Fibroblast of lung (primary cell): Measurements from ENCODE around the gene LAYN. TPM values are rescaled to one million over a fixed set of nuclear protein-coding genes. Genes with fewer than 3 reads are reported as not detected.

ENCODE experiments used
- DNase-seq, 2 donors: peaks; one replicate each; pipeline versions ENCODE4 v3.0.0 to v3.0.0-alpha.2; 2010; ENCODE audit warnings: low read depth in 2 of 2
- H2AFZ ChIP-seq: 2 replicates; pipeline ENCODE4 v1.5.1; 2012; ENCODE audit warnings: low read length, control low read depth, inconsistent platforms
- H3K27ac ChIP-seq: 2 replicates; pipeline ENCODE4 v1.5.1; 2011; ENCODE audit warnings: low read length, control low read depth; ENCODE audit not compliant: insufficient read depth
- H3K27me3 ChIP-seq: 2 replicates; pipeline ENCODE4 v1.5.1; 2011; ENCODE audit warnings: mild to moderate bottlenecking, low read length; ENCODE audit not compliant: control insufficient read depth, insufficient read depth
- H3K36me3 ChIP-seq: 2 replicates; pipeline ENCODE4 v1.5.1; 2011; ENCODE audit warnings: low read length; ENCODE audit not compliant: control insufficient read depth, insufficient read depth
- H3K4me1 ChIP-seq: 2 replicates; pipeline ENCODE4 v1.5.1; 2011; ENCODE audit warnings: low read length; ENCODE audit not compliant: control insufficient read depth, insufficient read depth; ENCODE audit errors: extremely low read depth
- H3K4me2 ChIP-seq: 2 replicates; pipeline ENCODE4 v1.5.1; 2011; ENCODE audit warnings: low read length, control low read depth; ENCODE audit not compliant: insufficient read depth; ENCODE audit errors: extremely low read depth
- H3K4me3 ChIP-seq, 4 experiments: fragments of 200-600 bp in 1 of 4; sonication (generic) in 1 of 4; replicated peaks in 1 of 4; 2 replicates each; pipeline ENCODE4 v1.5.1; 2011 to 2016; ENCODE audit warnings: low read length in 4 of 4, low read depth in 3 of 4, mild to moderate bottlenecking in 3 of 4, control low read depth in 2 of 4, inconsistent platforms in 1 of 4, mixed read lengths in 1 of 4; ENCODE audit not compliant: insufficient read depth in 1 of 4; ENCODE audit errors: control extremely low read depth in 1 of 4
- H3K79me2 ChIP-seq: 2 replicates; pipeline ENCODE4 v1.5.1; 2012; ENCODE audit warnings: mild to moderate bottlenecking, low read length, inconsistent platforms; ENCODE audit not compliant: control insufficient read depth, insufficient read depth
- H3K9ac ChIP-seq: 2 replicates; pipeline ENCODE4 v1.5.1; 2011; ENCODE audit warnings: mild to moderate bottlenecking, low read length, control low read depth; ENCODE audit not compliant: insufficient read depth
- H3K9me3 ChIP-seq: 2 replicates; pipeline ENCODE4 v1.5.1; 2012; ENCODE audit warnings: low read depth, low read length; ENCODE audit not compliant: control insufficient read depth, insufficient read depth
- H4K20me1 ChIP-seq: 2 replicates; pipeline ENCODE4 v1.5.1; 2011; ENCODE audit warnings: low read length; ENCODE audit not compliant: control insufficient read depth, insufficient read depth; ENCODE audit errors: extremely low read depth
- EZH2 ChIP-seq: IDR thresholded peaks from 2 replicates; pipeline ENCODE4 v1.5.1; 2012; ENCODE audit warnings: low read length, control low read depth, mild to moderate bottlenecking; ENCODE audit errors: missing control alignments
- polyA plus RNA-seq, 2 donors: library from polyadenylated mRNA; depleted of rRNA in 1 of 2; stranded (reverse) in 1 of 2; unstranded in 1 of 2; fragments of >200 nt; gene quantifications; 2 replicates each; pipeline ENCODE4 v1.2.1, GENCODE V29; 2011 to 2012; ENCODE audit warnings: missing spikeins in 1 of 2
- total RNA-seq: library from RNA; depleted of rRNA; stranded (reverse); fragments of >200 nt; gene quantifications from 2 replicates; pipeline ENCODE4 v1.2.1, GENCODE V29; 2014
- TF ChIP-seq, protein P1 (sequence below), 2 donors: IDR thresholded peaks in 1 of 2; conservative IDR thresholded peaks in 1 of 2; 1 replicate in 1 of 2; 2 replicates in 1 of 2; pipeline ENCODE4 v1.5.1; 2011 to 2012; ENCODE audit warnings: low read length in 2 of 2, control low read depth in 1 of 2, inconsistent platforms in 1 of 2, low read depth in 1 of 2, mild to moderate bottlenecking in 1 of 2

The LAYN gene
- total and polyA plus RNA-seq, 2 donors (not counting 1 experiment from before 2014, with no cell fraction given), result 117 to 140 TPM

GRCh38 chr11:111591187-111591960, 50.9 kb downstream of the LAYN start:
- H3K27ac ChIP-seq, result no peak overlapping the region

DNA sequence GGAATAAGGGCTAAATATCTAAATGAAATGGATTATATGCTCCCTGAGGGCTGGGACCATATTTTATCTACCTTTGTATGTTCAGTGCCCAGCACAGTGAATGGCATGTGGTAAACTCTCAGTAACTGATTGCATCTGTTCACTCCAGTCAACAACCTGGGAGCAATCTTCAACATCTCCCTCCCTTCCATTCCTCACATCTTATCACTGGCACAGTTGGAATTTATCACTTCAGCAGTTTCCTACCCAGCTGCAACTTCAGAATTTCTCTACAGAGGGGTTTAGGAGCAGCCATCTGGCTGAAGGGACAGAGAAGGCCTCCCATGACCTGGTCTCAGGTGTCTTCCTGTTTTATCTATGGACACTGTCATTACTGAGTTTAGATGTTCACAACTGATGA, 52.0 kb downstream of the LAYN start:
- Histone ChIP-seq H3K4me3 (no peak overlapping the region), H3K36me3 (no peaks in the 10 kb centered on the region), H3K79me2 (no peaks in the 10 kb centered on the region), H3K27ac (no peak overlapping the region), H3K9me3 (no peaks in the 10 kb centered on the region), H3K4me1 (no peaks in the 10 kb centered on the region), H2AFZ (no peak overlapping the region), H3K9ac (no peak overlapping the region), H3K4me2 (no peak overlapping the region), H3K27me3 (no peaks in the 10 kb centered on the region), H4K20me1 (no peaks in the 10 kb centered on the region)
- no peak for DNase-seq
- TF ChIP-seq, protein P1, sequence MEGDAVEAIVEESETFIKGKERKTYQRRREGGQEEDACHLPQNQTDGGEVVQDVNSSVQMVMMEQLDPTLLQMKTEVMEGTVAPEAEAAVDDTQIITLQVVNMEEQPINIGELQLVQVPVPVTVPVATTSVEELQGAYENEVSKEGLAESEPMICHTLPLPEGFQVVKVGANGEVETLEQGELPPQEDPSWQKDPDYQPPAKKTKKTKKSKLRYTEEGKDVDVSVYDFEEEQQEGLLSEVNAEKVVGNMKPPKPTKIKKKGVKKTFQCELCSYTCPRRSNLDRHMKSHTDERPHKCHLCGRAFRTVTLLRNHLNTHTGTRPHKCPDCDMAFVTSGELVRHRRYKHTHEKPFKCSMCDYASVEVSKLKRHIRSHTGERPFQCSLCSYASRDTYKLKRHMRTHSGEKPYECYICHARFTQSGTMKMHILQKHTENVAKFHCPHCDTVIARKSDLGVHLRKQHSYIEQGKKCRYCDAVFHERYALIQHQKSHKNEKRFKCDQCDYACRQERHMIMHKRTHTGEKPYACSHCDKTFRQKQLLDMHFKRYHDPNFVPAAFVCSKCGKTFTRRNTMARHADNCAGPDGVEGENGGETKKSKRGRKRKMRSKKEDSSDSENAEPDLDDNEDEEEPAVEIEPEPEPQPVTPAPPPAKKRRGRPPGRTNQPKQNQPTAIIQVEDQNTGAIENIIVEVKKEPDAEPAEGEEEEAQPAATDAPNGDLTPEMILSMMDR (conservative IDR thresholded peaks at IDR 0.05 in 1 of 2, IDR thresholded peaks at IDR 0.05 in 1 of 2; ENCODE audit: low read depth in 1 of 2, low read length in 2 of 2), result no peak
- no peak for TF ChIP-seq EZH2

More at GRCh38 chr11:111591187-111591960, 50.9 kb downstream of the LAYN start:
- Histone ChIP-seq H3K9me3 (no peaks in the 10 kb centered on the region), H3K4me3 (no peak overlapping the region), H4K20me1 (no peaks in the 10 kb centered on the region), H2AFZ (peak overlapping the region; percentile 11), H3K79me2 (no peaks in the 10 kb centered on the region), H3K9ac (no peak overlapping the region), H3K4me1 (no peaks in the 10 kb centered on the region), H3K27me3 (no peaks in the 10 kb centered on the region), H3K4me2 (no peak overlapping the region), H3K36me3 (no peaks in the 10 kb centered on the region)
- TF ChIP-seq EZH2, result no peak
- TF ChIP-seq, protein P1 (conservative IDR thresholded peaks at IDR 0.05 in 1 of 2, IDR thresholded peaks at IDR 0.05 in 1 of 2; ENCODE audit: low read depth in 1 of 2, low read length in 2 of 2), result no peak
- no peak for DNase-seq

GRCh38 chr11:111596319-111596718, 55.8 kb downstream of the LAYN start:
- DNase-seq, result no peak
- no peak overlapping the region for H3K4me3 ChIP-seq
- peaks cover 4% of the 10 kb centered on the region for H3K4me1 ChIP-seq
- no peaks in the 10 kb centered on the region for H3K9me3 ChIP-seq
- no peaks in the 10 kb centered on the region for H3K79me2 ChIP-seq
- no peaks in the 10 kb centered on the region for H3K27me3 ChIP-seq
- no peak overlapping the region for H2AFZ ChIP-seq
- H3K36me3 ChIP-seq, result no peaks in the 10 kb centered on the region
- H4K20me1 ChIP-seq, result no peaks in the 10 kb centered on the region
- no peak overlapping the region for H3K27ac ChIP-seq
- no peak for TF ChIP-seq EZH2
- TF ChIP-seq, protein P1 (conservative IDR thresholded peaks at IDR 0.05 in 1 of 2, IDR thresholded peaks at IDR 0.05 in 1 of 2; ENCODE audit: low read depth in 1 of 2, low read length in 2 of 2), result no peak
- H3K9ac ChIP-seq, result no peak overlapping the region
- H3K4me2 ChIP-seq, result no peak overlapping the region
